IPS DF 6.9 (cell line): ENCODE results near the gene MACROH2A2.

ENCODE experiments used
- DNase-seq: peaks from one replicate; pipeline ENCODE4 v3.0.0-alpha.2; 2013; ENCODE audit warnings: low read depth, low spot score
- H3K27ac ChIP-seq: one replicate; pipeline ENCODE4 v1.5.1; 2013; ENCODE audit warnings: low read length, control low read depth
- H3K27me3 ChIP-seq: 2 replicates; pipeline ENCODE4 v1.6.1; 2013; ENCODE audit warnings: mild to moderate bottlenecking, low read length; ENCODE audit not compliant: control insufficient read depth, insufficient read depth
- H3K36me3 ChIP-seq: 2 replicates; pipeline ENCODE4 v1.6.1; 2013; ENCODE audit warnings: low read length; ENCODE audit not compliant: control insufficient read depth, insufficient read depth
- H3K4me1 ChIP-seq: 2 replicates; pipeline ENCODE4 v1.6.1; 2013; ENCODE audit warnings: low read length; ENCODE audit not compliant: control insufficient read depth, insufficient read depth
- H3K4me3 ChIP-seq: 2 replicates; pipeline ENCODE4 v1.5.1; 2013; ENCODE audit warnings: mild to moderate bottlenecking, low read length
- H3K9me3 ChIP-seq: 2 replicates; pipeline ENCODE4 v1.6.1; 2013; ENCODE audit warnings: low read length, inconsistent platforms; ENCODE audit not compliant: control insufficient read depth, insufficient read depth
- WGBS: extraction: QIAGEN DNeasy Blood & Tissue Kit; methylation state at CpG from one replicate; pipeline ENCODE4 v1.1.7; 2013; ENCODE audit warnings: mixed read lengths, missing lambda C conversion rate; ENCODE audit not compliant: insufficient read length, insufficient coverage; 5-methylcytosine and 5-hydroxymethylcytosine counted together

The MACROH2A2 gene

GRCh38 chr10:70048030-70048723 is 4.5 kb upstream of the MACROH2A2 start:
- no peaks in the 10 kb centered on the region for H3K36me3 ChIP-seq
- H3K9me3 ChIP-seq, result no peaks in the 10 kb centered on the region; the same call in 1 of the 2 replicates
- DNase-seq, result no peak
- no peak overlapping the region for H3K4me3 ChIP-seq
- peaks cover 25% of the 10 kb centered on the region for H3K27me3 ChIP-seq
- H3K4me1 ChIP-seq, result no peaks in the 10 kb centered on the region
- no CpG with 5 or more reads among the region's 5 CpGs for WGBS
- H3K27ac ChIP-seq, result no peak overlapping the region

DNA sequence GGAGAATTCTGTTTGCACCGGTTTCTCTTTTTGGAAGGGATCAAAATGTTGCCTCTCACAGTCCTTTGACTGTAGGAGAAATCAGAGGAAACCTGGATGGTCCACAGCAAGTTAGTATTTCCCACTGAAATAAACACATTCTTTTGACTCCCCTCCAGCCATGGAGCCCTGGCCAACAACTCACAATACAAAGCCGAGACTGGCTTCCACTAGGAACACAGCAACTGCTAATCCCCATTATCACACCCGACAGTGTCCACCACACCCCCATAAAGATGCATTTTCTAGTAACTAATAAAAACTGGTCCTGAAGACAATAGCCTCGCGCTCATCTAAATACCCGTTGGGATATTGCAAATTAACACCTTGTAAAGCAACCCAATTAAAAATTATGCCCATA is 798 bp upstream of the MACROH2A2 start:
- no peak overlapping the region for H3K4me3 ChIP-seq
- 0 out of 2 replicates have a peak, but pooled peaks cover 1% of the 10 kb centered on the region for H3K4me1 ChIP-seq
- no CpG with 5 or more reads among the region's 6 CpGs for WGBS
- H3K9me3 ChIP-seq, result no peaks in the 10 kb centered on the region; the same call in 1 of the 2 replicates
- DNase-seq, result no peak
- no peaks in the 10 kb centered on the region for H3K36me3 ChIP-seq
- no peak overlapping the region for H3K27ac ChIP-seq
- H3K27me3 ChIP-seq, result peaks cover 46% of the 10 kb centered on the region

DNA sequence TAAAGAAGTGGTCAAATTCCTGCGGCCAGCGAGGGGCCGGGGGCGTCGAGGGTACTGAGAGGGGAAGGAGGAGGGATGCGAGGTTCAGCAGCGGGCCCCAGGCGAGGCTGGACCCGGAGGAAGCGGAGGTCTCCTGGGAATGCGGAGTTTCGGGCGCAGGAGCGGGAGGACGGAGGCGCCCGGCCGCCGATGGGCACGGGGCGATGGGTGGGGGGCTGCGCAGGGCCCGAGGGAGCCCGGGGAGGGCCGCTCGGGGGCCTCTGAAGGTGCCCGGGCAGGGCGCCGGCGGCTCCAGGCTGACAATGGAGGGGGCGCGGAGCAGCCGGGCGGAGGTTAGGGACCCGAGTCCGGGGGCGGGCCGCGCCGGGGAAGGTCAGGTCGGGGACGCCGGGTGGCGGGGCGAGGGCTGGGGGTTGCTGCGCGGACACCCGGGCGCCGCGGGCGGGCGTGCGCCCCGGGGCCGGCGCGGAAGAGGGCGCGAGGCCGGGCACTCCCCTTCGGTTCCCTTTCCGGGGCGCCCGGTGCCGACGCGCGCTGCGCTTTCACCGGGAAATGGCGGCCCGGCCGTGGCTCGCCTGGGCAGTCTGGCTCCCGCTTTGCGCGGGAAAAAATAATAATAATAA is 683 bp downstream of the MACROH2A2 start:
- H3K27ac ChIP-seq, result no peak overlapping the region
- peak overlapping the region; percentile 62; the same call in 1 of the 2 replicates for H3K4me3 ChIP-seq
- 0 out of 2 replicates have a peak, but pooled peaks cover 1% of the 10 kb centered on the region for H3K4me1 ChIP-seq
- WGBS, result no CpG with 5 or more reads among the region's 78 CpGs
- no peaks in the 10 kb centered on the region for H3K36me3 ChIP-seq
- H3K27me3 ChIP-seq, result peaks cover 46% of the 10 kb centered on the region
- H3K9me3 ChIP-seq, result no peaks in the 10 kb centered on the region; the same call in 1 of the 2 replicates
- no peak for DNase-seq

GRCh38 chr10:70053841-70054288 is 1.2 kb downstream of the MACROH2A2 start:
- WGBS, result no CpG with 5 or more reads among the region's 33 CpGs
- Histone ChIP-seq H3K9me3 (no peaks in the 10 kb centered on the region; the same call in 1 of the 2 replicates), H3K27me3 (peaks cover 46% of the 10 kb centered on the region), H3K4me1 (0 out of 2 replicates have a peak, but pooled peaks cover 1% of the 10 kb centered on the region), H3K27ac (no peak overlapping the region), H3K36me3 (no peaks in the 10 kb centered on the region), H3K4me3 (peak overlapping the region; percentile 62; the same call in 1 of the 2 replicates)
- no peak for DNase-seq

- no peaks in the 10 kb centered on the region for H3K36me3 ChIP-seq
- H3K27me3 ChIP-seq, result peaks cover 45% of the 10 kb centered on the region
- no peak overlapping the region for H3K4me3 ChIP-seq
- no peak for DNase-seq
- H3K4me1 ChIP-seq, result 0 out of 2 replicates have a peak, but pooled peaks cover 1% of the 10 kb centered on the region
- WGBS, result no CpG with 5 or more reads among the region's 4 CpGs
- no peaks in the 10 kb centered on the region; the same call in 1 of the 2 replicates for H3K9me3 ChIP-seq
- H3K27ac ChIP-seq, result no peak overlapping the region
Measured at GRCh38 chr10:70054902-70055301, 2.3 kb downstream of the MACROH2A2 start.

DNA sequence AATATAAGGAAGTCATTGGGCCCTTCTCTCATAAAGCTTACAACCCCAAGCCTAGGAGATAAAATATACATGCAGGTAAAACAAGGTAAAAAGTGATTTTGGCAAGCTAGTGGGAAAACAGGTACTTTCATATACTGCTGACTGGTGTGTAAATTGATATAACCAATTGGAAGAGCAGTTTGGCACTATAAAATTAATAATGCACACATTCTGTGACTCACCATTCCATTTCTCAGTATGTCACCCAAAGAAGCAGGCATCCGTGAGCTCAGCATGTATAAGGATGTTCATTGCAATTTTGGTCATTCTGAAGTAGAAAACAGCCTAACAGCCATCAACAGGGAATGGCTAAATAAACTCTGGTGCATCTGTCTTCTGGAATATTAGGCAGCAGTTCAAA is 2.9 kb downstream of the MACROH2A2 start:
- no CpG with 5 or more reads among the region's 1 CpG for WGBS
- DNase-seq, result no peak

GRCh38 chr10:70057306-70057705 is 4.7 kb downstream of the MACROH2A2 start:
- Histone ChIP-seq H3K4me1 (0 out of 2 replicates have a peak, but pooled peaks cover 1% of the 10 kb centered on the region), H3K36me3 (no peaks in the 10 kb centered on the region), H3K4me3 (no peak overlapping the region), H3K27ac (no peak overlapping the region), H3K9me3 (no peaks in the 10 kb centered on the region), H3K27me3 (peaks cover 24% of the 10 kb centered on the region)
- no CpG with 5 or more reads among the region's 4 CpGs for WGBS
- no peak for DNase-seq

More for the DNA sequence above, 2.9 kb downstream of the MACROH2A2 start:
- Histone ChIP-seq H3K4me1 (0 out of 2 replicates have a peak, but pooled peaks cover 1% of the 10 kb centered on the region), H3K27me3 (peaks cover 40% of the 10 kb centered on the region), H3K36me3 (no peaks in the 10 kb centered on the region), H3K4me3 (no peak overlapping the region), H3K27ac (no peak overlapping the region), H3K9me3 (no peaks in the 10 kb centered on the region; the same call in 1 of the 2 replicates)

DNA sequence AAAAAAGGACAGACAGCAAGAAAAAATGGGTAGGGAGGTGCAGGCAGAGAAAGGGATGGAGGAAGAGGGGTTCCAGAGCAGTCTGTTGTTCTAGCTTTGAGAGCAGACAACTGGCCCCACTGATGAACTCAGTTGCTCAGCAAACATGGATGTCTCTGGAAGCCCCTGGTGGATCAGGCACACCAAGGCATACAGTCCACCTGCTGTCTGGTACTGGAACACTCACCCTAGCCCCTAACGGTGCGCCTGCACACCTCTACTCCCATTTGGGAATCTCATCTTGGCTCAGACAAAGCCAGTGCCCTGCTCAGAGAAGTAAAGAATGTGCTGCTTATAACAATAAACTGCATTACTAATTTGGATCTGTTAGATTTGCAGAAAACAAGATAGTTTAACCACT is 7.7 kb downstream of the MACROH2A2 start:
- Histone ChIP-seq H3K27me3 (peaks cover 6% of the 10 kb centered on the region; the same call in 1 of the 2 replicates), H3K9me3 (no peaks in the 10 kb centered on the region), H3K36me3 (no peaks in the 10 kb centered on the region), H3K27ac (no peak overlapping the region), H3K4me3 (no peak overlapping the region), H3K4me1 (no peaks in the 10 kb centered on the region)
- no CpG with 5 or more reads among the region's 2 CpGs for WGBS
- no peak for DNase-seq

- no peaks in the 10 kb centered on the region for H3K27me3 ChIP-seq
- H3K9me3 ChIP-seq, result no peaks in the 10 kb centered on the region
- no peaks in the 10 kb centered on the region for H3K36me3 ChIP-seq
- H3K4me1 ChIP-seq, result no peaks in the 10 kb centered on the region
- H3K27ac ChIP-seq, result no peak overlapping the region
- no peak for DNase-seq
- H3K4me3 ChIP-seq, result no peak overlapping the region
- no CpG with 5 or more reads among the region's 10 CpGs for WGBS
Measured at GRCh38 chr10:70063418-70064098, 10.9 kb downstream of the MACROH2A2 start.

GRCh38 chr10:70064486-70064885 is 11.8 kb downstream of the MACROH2A2 start:
- Histone ChIP-seq H3K9me3 (no peaks in the 10 kb centered on the region), H3K27ac (no peak overlapping the region), H3K4me3 (no peak overlapping the region), H3K27me3 (no peaks in the 10 kb centered on the region), H3K36me3 (no peaks in the 10 kb centered on the region), H3K4me1 (no peaks in the 10 kb centered on the region)
- no CpG with 5 or more reads among the region's 4 CpGs for WGBS
- DNase-seq, result no peak
